ENCODE results near the gene NACC1.

GRCh38 chr19:13103581-13104359 lies 14.3 kb upstream of the NACC1 start:
- no peak for TF ChIP-seq CTCF (conservative IDR thresholded peaks at IDR 0.05)
- TF ChIP-seq ZFX (IDR thresholded peaks at IDR 0.05), result no peak
